GM18868 (cell line): ENCODE data around the gene EEPD1.
"Not testable (repeated sequence)": the region's sequence is repeated elsewhere in the genome, so short reads cannot be mapped to it uniquely, and the experiment has no call there.

Source experiments
- ATAC-seq: cut with Tn5 transposase; IDR thresholded peaks from one replicate; pipeline ENCODE4 v1.9.1; 2021; ENCODE audit warnings: mild to moderate bottlenecking, moderate library complexity; ENCODE audit not compliant: unreplicated experiment

Gene EEPD1

GRCh38 chr7:36214608-36215456 lies 61.8 kb downstream of the EEPD1 start:
- ATAC-seq = no peak

GRCh38 chr7:36215457-36215765 lies 62.4 kb downstream of the EEPD1 start:
- no peak for ATAC-seq

GRCh38 chr7:36216063-36216684 lies 63.1 kb downstream of the EEPD1 start:
- no peak for ATAC-seq

- peak; percentile 24 for ATAC-seq
Measured at GRCh38 chr7:36217211-36217960, 64.3 kb downstream of the EEPD1 start.

- ATAC-seq = peak; percentile 97
Measured at GRCh38 chr7:36217961-36218284, 64.9 kb downstream of the EEPD1 start.

- no peak for ATAC-seq
Measured at GRCh38 chr7:36219429-36219828, 66.4 kb downstream of the EEPD1 start.

- no peak for ATAC-seq
Measured at GRCh38 chr7:36223851-36224250, 70.8 kb downstream of the EEPD1 start.

- no peak for ATAC-seq
Measured at GRCh38 chr7:36224934-36225858, 72.1 kb downstream of the EEPD1 start.

- no peak for ATAC-seq
Measured at GRCh38 chr7:36226151-36226550, 73.1 kb downstream of the EEPD1 start.

- no peak for ATAC-seq
Measured at GRCh38 chr7:36227223-36227622, 74.2 kb downstream of the EEPD1 start.

- ATAC-seq = no peak
Measured at GRCh38 chr7:36228039-36228438, 75.0 kb downstream of the EEPD1 start.

- ATAC-seq = no peak
Measured at GRCh38 chr7:36231406-36231805, 78.4 kb downstream of the EEPD1 start.

- no peak for ATAC-seq
Measured at GRCh38 chr7:36232555-36232954, 79.5 kb downstream of the EEPD1 start.

GRCh38 chr7:36232971-36233550 lies 80.0 kb downstream of the EEPD1 start:
- ATAC-seq = no peak

- ATAC-seq = no peak
Measured at GRCh38 chr7:36236073-36236472, 83.0 kb downstream of the EEPD1 start.

- ATAC-seq = no peak
Measured at GRCh38 chr7:36238138-36238537, 85.1 kb downstream of the EEPD1 start.

- not testable (repeated sequence) for ATAC-seq
Measured at GRCh38 chr7:36243356-36243755, 90.3 kb downstream of the EEPD1 start.

- ATAC-seq = not testable (repeated sequence)
Measured at GRCh38 chr7:36244001-36244400, 90.9 kb downstream of the EEPD1 start.

- ATAC-seq = no peak
Measured at GRCh38 chr7:36244429-36244828, 91.4 kb downstream of the EEPD1 start.

GRCh38 chr7:36245684-36246299 lies 92.7 kb downstream of the EEPD1 start:
- ATAC-seq = no peak
